Astrocyte of the spinal cord (primary cell): ENCODE results near the gene CHIA.

ENCODE experiments used
- DNase-seq: peaks from one replicate; pipeline ENCODE4 v3.0.0; 2011; ENCODE audit warnings: low read depth, low spot score
- H3K4me3 ChIP-seq: 2 replicates; pipeline ENCODE4 v1.5.1; 2011; ENCODE audit warnings: low read depth, mild to moderate bottlenecking, low read length, moderate library complexity
- CTCF ChIP-seq: IDR thresholded peaks from 2 replicates; pipeline ENCODE4 v1.5.1; 2012; ENCODE audit warnings: low read depth, mild to moderate bottlenecking, low read length, inconsistent platforms
- in situ Hi-C: cut with HindIII; loops from 2 replicates; pipeline ENCODE4 v1.10.0; 2017; ENCODE audit warnings: low sequenced_read_pairs

The CHIA gene

GRCh38 chr1:111294390-111294789 lies 3.7 kb downstream of the CHIA start:
- no peak for DNase-seq
- in situ Hi-C loops, result no loop called here
- TF ChIP-seq CTCF, result no peak
- no peak overlapping the region for H3K4me3 ChIP-seq

- H3K4me3 ChIP-seq, result no peak overlapping the region
- in situ Hi-C loops, result no loop called here
- no peak for DNase-seq
- TF ChIP-seq CTCF, result no peak
Observed at GRCh38 chr1:111302374-111302773, 11.7 kb downstream of the CHIA start.

- TF ChIP-seq CTCF, result no peak
- in situ Hi-C loops, result no loop called here
- no peak for DNase-seq
- H3K4me3 ChIP-seq, result no peak overlapping the region
Observed at GRCh38 chr1:111309690-111310089, 19.0 kb downstream of the CHIA start.

- in situ Hi-C loops, result no loop called here
Observed at GRCh38 chr1:111318523-111318922, 27.9 kb downstream of the CHIA start.

GRCh38 chr1:111320066-111320879 lies 29.6 kb downstream of the CHIA start:
- no peak for TF ChIP-seq CTCF
- in situ Hi-C loops, result no loop called here
- H3K4me3 ChIP-seq, result no peak overlapping the region
- DNase-seq, result no peak

More at GRCh38 chr1:111318523-111318922, 27.9 kb downstream of the CHIA start:
- TF ChIP-seq CTCF, result no peak
- DNase-seq, result no peak
- H3K4me3 ChIP-seq, result no peak overlapping the region

- no peak overlapping the region for H3K4me3 ChIP-seq
- DNase-seq, result no peak
- TF ChIP-seq CTCF, result no peak
- in situ Hi-C loops, result no loop called here
Observed at GRCh38 chr1:111323231-111323630, 32.6 kb downstream of the CHIA start.
